SIG-M5 treated with dmso at 0.1 percent for 504 hours (cell line): ENCODE results near the gene EDNRA.
A peak's percentile ranks its signal among the peaks of the same experiment; 100 is the strongest.

Source experiments
- DNase-seq: peaks from one replicate; lab custom pipeline; 2025; ENCODE audit not compliant: unreplicated experiment; lab: John Stamatoyannopoulos, UW

The EDNRA gene

GRCh38 chr4:147586637-147587036 lies 105.7 kb downstream of the EDNRA start:
- DNase-seq: no peak

- DNase-seq: no peak
Measured at GRCh38 chr4:147587041-147587440, 106.1 kb downstream of the EDNRA start.

- no peak for DNase-seq
Measured at GRCh38 chr4:147589586-147589985, 108.7 kb downstream of the EDNRA start.

- peak; percentile 45 for DNase-seq
Measured at GRCh38 chr4:147590249-147590920, 109.5 kb downstream of the EDNRA start.

GRCh38 chr4:147591106-147591505 lies 110.2 kb downstream of the EDNRA start:
- DNase-seq: no peak

GRCh38 chr4:147594107-147594506 lies 113.2 kb downstream of the EDNRA start:
- no peak for DNase-seq
